HG03457 (cell line): ENCODE data around the gene KCNK17.

Experiments
- ATAC-seq: cut with Tn5 transposase; IDR thresholded peaks from one replicate; pipeline ENCODE4 v1.9.1; 2021; ENCODE audit warnings: moderate number of reproducible peaks; ENCODE audit not compliant: unreplicated experiment

KCNK17 gene

DNA sequence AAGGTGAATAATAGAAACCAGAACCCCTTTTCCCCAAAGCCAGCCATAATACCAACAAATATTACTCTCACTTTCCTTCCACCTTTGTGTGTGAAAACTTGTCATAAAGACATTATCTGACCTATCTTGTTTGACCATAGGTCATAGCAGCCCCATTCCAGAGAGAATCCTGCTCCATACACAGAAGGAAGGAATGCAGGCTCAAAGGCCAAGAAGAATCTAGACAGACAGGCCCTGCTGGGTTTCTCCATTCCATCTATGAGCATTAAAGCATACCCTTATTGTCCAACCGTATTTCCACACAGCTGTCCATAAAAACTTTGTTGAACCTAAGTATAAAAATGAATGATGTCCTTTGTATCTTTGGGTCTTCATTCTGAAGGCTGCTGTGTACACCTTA, 44.3 kb downstream of the KCNK17 start:
- no peak for ATAC-seq

DNA sequence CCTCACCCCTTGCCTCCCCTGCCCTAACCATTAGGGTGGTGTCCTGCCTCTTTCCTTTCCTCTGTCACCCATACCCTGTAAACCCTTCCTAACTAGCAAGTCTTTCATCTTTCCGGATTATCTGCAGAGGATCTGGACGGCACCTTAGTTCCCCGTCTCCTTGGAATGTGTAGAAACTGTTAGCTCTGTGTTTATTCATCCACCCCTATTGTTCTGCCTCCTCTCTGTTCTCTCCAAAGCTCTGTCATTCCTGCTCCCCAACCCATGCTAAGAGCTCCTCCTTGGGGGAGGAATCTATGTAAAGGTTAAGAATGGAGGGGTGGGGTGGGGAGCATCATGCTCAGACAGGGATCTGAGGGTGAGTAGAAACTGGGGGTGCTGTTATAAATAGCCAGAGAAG, 45.5 kb downstream of the KCNK17 start:
- no peak for ATAC-seq

DNA sequence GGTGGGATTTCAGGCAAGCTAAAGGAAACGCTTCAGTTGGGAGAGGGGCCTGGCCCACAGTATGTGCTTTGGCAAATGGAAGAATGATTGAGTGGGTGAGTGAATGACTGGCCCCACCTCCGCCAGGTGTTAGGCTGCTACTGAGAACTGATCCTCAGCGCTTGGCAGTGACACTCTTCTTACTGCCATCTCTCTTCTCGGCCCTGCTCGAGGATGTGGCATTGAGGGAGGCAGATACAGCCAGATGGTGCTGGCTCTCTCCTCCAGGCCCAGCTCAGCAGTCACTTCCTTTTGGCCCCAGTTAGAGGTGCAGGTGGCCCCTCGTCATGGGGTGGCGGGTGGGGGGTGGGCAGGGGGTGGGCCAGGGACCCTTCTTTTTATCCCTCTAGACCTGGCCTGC, 46.0 kb downstream of the KCNK17 start:
- no peak for ATAC-seq

DNA sequence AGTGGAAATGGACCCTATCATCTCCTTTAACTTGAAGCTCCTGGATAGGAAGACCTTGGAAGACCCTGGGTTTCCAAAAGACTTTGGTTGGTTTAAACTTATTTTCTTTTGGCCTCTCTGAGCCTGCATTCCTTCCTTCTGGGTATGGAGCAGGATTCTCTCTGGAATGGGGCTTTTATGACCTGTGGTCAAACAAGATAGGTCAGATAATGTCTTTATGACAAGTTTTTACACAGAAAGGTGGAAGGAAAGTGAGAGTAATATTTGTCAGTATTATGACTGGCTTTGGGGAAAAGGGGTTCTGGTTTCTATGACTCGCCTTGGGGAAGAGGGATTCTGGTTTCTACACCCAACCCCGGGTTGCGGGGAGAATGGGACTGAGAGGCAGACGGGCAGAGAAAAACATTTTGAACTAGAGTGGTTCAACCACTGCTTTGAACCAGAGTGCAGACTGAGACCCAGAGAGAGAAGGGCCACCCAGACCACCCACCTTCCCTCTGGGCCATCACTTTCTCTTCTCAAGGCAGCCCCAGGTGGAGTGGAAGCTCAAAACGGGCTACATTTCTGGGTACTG, 47.4 kb downstream of the KCNK17 start:
- no peak for ATAC-seq

DNA sequence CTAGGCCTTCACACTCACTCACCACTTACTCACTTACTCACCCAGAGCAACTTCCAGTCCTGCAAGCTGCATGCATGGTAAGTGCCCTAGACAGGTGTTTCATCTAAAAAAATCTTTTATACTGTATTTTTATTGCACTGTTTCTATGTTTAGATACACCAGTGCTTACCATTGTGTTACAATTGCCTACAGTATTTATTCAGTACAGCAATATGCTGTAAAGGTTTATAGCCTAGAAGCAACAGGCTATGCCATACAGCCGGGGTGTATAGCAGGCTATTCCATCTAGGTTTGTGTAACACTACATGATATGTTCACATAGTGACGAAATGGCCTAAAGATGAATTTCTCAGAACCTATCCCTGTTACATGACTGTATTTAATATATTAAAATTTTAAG, 47.8 kb downstream of the KCNK17 start:
- ATAC-seq, result no peak

DNA sequence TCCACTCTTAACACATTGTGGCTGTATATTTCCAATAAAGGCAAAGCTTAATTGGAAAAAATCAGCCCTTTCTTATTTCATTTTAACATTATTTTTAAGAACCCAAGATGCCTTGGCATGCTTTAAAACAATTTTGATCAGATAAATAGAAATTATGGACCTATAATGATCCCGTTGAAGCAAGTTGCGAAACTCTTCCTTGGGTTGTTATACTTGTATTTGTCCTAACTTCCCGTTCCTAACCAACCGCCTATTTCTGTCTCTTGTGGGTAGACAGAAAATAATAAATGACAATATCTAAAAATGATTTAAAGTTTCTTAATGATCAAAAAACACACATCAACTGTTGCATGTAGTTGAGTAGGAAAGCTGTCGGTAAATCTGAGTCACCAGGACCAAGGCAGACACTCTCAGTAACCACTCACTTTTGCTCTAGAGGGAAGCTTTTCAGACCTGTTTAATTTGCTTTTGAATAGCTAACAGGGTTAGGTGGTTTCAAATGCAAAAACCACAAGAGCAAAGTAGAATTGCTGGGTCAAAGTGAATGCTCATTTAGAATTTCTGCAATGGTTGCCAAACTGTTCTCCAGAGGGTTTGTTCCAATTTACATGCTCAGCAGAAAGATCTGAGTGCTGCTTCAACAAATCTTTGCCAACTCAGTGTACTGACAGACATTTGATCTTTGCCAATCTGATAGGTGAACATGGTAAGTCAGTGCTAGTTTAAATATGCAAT, 50.7 kb downstream of the KCNK17 start:
- no peak for ATAC-seq

DNA sequence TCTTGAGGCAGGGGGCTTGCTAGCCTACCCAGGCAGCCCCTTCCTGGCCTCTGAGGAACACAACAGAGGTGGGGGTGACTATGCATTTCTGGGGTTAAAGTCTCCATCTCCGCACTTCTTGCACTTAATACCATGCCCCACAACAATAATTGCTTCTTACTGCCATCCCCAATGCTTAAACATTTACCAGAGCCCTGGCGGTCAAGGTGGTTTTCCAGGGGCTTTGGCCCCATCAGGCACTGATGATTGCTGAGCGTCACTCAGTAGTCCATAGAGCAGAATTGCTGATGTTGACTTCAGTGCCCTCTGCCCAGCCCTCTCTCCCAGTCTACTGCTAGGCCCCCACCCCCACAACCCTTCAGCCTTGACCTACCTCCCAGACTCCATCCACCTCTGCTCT, 52.5 kb downstream of the KCNK17 start:
- no peak for ATAC-seq

DNA sequence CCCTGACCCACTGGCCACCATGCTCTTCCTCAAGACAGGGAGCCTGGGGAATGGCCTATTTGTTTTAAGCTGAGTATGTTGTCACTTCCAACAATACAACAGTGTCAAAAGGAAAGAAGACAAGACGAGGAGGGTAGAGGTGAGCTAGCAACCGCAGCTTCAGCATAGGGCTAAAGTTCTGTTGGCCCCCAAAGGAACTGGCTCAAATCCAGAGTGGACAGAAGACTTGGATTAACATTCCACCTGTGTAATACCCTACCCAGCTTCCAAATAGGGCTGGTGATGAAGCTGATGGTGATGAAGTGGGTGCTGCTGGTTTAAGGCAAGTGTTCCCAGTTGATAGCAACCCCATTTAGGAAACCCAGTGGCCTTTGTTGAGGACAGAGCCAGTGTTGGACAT, 53.3 kb downstream of the KCNK17 start:
- ATAC-seq, result no peak

DNA sequence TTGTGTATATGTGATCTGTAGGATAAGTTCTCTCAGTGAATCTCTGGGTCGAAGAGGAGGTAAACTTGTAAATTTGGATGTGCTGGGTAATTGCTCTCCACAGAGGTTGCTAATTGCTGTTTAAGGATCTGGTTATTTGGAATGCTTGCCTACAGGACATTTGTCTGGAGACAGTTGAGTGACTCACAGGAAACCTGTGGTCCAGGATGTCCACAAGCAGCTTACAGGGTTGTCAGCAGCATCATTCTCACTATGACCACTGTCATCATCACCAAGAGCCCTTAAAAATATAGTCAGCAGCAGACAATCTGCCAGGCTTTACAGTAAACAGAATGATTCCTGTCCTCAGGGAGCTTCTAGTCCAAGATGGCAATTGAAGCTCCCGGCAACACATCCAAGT, 53.8 kb downstream of the KCNK17 start:
- no peak for ATAC-seq

DNA sequence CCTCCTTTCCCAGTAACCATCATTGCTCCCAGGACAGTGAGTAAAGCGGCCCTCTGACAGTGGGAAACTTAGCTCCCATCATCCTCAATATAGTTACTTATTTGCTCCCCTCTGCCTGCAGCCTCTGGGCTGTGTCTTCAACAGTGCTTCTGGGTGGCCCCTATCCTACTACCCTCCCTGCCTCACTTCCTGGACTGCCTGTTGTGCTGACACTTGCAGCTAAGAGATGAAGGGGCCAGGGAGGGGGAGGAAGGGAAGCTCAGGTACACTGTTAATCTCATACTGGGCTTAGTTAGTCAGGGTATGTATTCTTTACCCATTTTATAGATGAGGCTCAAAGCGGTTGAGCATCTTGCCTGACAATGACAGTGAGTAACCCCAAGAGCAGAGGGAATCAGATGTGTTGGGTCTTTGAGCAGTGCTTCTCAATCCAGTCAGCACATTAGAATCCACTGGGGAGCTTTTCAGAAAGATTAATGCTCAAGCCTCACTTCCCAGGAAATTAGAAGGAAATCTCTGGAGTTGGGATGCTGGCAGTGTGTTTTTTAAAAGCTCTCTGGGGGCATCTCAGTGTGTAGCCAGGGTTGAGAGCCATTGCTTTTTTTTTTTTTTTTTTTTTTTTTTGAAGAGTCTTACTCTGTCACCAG, 57.8 kb downstream of the KCNK17 start:
- ATAC-seq, result no peak

DNA sequence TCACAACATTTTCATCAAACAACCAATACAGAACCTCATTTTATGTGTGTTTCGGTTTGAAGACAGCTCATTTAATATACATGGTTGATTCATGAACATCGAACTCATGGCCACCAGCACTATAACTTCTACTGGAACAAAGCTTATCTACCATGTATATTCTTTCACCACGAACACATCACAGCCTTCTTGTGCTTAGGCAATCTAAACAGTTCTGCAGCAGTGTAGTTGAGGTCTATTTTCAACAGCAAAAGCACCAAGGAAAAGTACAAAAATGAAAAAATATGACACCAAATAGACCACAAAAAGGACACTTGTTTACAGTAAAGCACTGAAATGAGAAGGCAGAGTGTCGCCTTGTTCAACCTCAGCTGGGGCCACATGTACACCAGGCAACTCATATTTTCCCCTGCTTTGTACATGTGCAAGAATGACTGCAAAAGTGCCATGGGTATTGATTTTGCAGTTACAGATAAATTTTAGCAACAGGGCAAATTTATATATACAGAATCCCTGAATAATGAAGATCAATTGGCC, 59.2 kb downstream of the KCNK17 start:
- ATAC-seq, result no peak

DNA sequence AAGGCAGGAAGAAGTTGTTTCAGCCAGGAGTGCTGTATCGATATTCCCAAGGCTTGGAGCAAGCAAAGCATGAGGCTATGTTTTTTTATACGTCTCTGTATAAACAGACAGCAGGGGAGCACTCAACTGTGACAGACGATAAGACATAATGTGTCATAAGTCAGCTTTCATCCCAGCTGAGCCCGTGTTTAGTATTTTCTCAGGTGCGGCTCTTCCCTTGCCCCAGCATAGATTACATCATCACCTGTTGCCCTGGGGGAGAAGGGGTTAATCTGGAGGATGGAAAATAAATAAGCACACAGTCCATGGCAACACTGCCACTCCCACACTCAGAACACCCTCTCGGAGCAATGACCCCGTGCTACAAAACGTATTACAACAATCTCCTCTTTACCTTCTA, 62.8 kb downstream of the KCNK17 start:
- ATAC-seq, result no peak

DNA sequence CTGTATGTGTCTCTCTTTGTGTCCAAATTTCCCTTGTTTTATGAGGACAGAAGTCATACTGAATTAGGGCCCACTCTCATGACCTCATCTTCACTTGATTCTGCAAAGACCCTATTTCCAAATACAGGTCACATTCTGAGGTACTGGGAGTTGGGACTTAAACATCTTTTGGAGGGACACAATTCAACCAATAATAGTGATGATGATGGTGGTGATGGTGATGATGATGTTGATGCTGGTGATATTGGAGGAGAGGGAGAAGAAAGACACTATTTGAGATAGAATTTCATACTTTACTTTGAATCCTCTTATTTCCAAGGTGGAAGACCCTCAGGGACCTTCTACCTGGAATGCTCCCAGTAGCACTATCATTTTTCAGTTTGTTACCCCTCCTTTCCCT, 63.7 kb downstream of the KCNK17 start:
- ATAC-seq, result no peak

DNA sequence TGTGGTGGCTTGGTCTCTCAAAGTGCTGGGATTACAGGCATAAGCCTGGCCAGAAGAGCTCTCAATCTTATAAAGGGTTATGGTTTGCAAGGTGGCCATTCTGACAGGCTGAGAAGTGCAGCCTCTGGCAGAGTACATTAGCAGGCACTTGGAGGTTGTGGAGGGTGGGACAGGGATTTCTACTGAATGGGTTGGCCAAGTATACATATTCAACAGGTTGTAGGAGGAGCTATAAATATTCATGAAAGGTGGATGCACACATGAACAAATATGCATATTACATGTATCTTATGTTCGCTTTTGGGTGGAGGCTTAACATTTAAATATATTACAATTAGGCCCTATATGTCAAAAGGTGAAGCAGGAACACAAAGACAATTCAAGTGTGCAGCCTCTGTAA, 64.9 kb downstream of the KCNK17 start:
- no peak for ATAC-seq
